A673 (cell line): ENCODE measurements around the gene ZNF594. TPM values are rescaled to one million over a fixed set of nuclear protein-coding genes. Genes with fewer than 3 reads are reported as not detected.
"Not testable (repeated sequence)": the region's sequence is repeated elsewhere in the genome, so short reads cannot be mapped to it uniquely, and the experiment has no call there.

Source experiments
- BruUV-seq: library from RNA; stranded (reverse); fragments of 400-500 nt; replicated peaks from 2 replicates; lab custom pipeline; 2021; lab: Mats Ljungman, UMichigan
- CTCF ChIA-PET: fragments of 300-600 bp; sonication (Branson Sonifier 250); formaldehyde crosslinking; loops from one replicate; lab custom pipeline; 2022; ENCODE audit warnings: antibody characterized with exemption; lab: Charles Lee
- POLR2A ChIA-PET: fragments of 300-600 bp; sonication (Branson Sonifier 250); formaldehyde crosslinking; loops from one replicate; lab custom pipeline; 2022; ENCODE audit warnings: antibody characterized with exemption; ENCODE audit not compliant: low non-redundant PET; lab: Charles Lee
- DNase-seq: peaks from one replicate; pipeline ENCODE4 v3.0.0-alpha.2; 2015; ENCODE audit warnings: low spot score
- H3K27ac ChIP-seq: fragments of 200-600 bp; sonication (generic); 2 replicates; pipeline ENCODE4 v1.5.1; 2016; ENCODE audit warnings: mixed run types, low read depth, mild to moderate bottlenecking, mixed read lengths, antibody characterized with exemption, low read length; ENCODE audit not compliant: poor library complexity, severe bottlenecking
- H3K27me3 ChIP-seq: fragments of 200-600 bp; sonication (generic); replicated peaks from 2 replicates; pipeline ENCODE4 v1.6.1; 2017; ENCODE audit warnings: mixed run types, low read depth, mild to moderate bottlenecking, mixed read lengths, antibody characterized with exemption, low read length; ENCODE audit not compliant: insufficient read depth, poor library complexity
- H3K36me3 ChIP-seq: fragments of 200-600 bp; sonication (generic); 2 replicates; pipeline ENCODE4 v1.6.1; 2016; ENCODE audit warnings: mixed run types, mild to moderate bottlenecking, mixed read lengths, antibody characterized with exemption, low read length; ENCODE audit not compliant: insufficient read depth, poor library complexity, severe bottlenecking
- H3K4me1 ChIP-seq: fragments of 200-600 bp; sonication (generic); 2 replicates; pipeline ENCODE4 v1.6.1; 2017; ENCODE audit warnings: mixed run types, mild to moderate bottlenecking, mixed read lengths, antibody characterized with exemption, low read length; ENCODE audit not compliant: insufficient read depth, poor library complexity, severe bottlenecking
- H3K4me3 ChIP-seq: fragments of 200-600 bp; sonication (generic); 2 replicates; pipeline ENCODE4 v1.5.1; 2016; ENCODE audit warnings: low read depth, mixed run types, mild to moderate bottlenecking, mixed read lengths, low read length; ENCODE audit not compliant: poor library complexity, severe bottlenecking
- H3K9me3 ChIP-seq: fragments of 200-600 bp; sonication (generic); 2 replicates; pipeline ENCODE4 v1.6.1; 2016; ENCODE audit warnings: mixed run types, low read depth, mild to moderate bottlenecking, mixed read lengths, antibody characterized with exemption, low read length; ENCODE audit not compliant: poor library complexity, severe bottlenecking
- CTCF ChIP-seq: fragments of 300-800, 200-600 bp; sonication (generic); conservative IDR thresholded peaks from 2 replicates; pipeline ENCODE4 v1.5.1; 2017; ENCODE audit warnings: low read depth, mild to moderate bottlenecking, antibody characterized with exemption, low read length, moderate library complexity, mixed read lengths
- EZH2 ChIP-seq: fragments of 200-600 bp; sonication (generic); IDR thresholded peaks from 2 replicates; pipeline ENCODE4 v1.6.1; 2017; ENCODE audit warnings: borderline replicate concordance, low read depth, mild to moderate bottlenecking, mixed read lengths, antibody characterized with exemption, low read length; ENCODE audit not compliant: poor library complexity, severe bottlenecking
- intact Hi-C: fragments of 100-400 bp; cut with micrococcal nuclease; formaldehyde crosslinking; loops from one replicate; pipeline ENCODE4 v1.10.0; 2022; ENCODE audit not compliant: unreplicated experiment
- total RNA-seq: library from RNA; stranded (reverse); gene quantifications from 2 replicates; pipeline ENCODE4 v1.2.3, GENCODE V29; 2021

The ZNF594 gene
- total RNA-seq, 1 experiment from 2014 or later: 20.7 TPM

DNA sequence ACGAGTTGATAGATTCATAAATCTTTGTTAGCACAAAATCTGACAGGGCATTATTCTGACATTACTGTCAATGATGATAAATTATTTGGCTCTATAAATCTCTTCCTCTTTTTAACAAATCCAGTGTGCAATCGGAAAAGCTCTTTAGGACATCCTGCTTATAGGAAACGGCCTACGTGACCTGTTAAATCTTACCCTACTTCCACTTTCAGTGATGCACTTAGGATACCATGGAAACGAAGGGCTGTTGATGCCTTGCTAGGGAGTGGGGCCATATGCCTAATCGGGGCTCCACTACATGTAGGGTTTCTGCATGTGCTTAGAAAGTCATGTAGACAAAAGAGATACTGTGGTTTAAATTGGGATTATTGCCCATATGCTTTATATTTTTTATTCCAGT is 27.2 kb downstream of the ZNF594 start:
- ChIA-PET CTCF (no interaction called here), POLR2A (no interaction called here)
- no peaks in the 10 kb centered on the region for H3K36me3 ChIP-seq
- peak; percentile 43 for DNase-seq
- no TSS peak for BruUV-seq
- H3K4me3 ChIP-seq: no peak overlapping the region
- H3K4me1 ChIP-seq: no peaks in the 10 kb centered on the region
- intact Hi-C loops: no loop called here
- TF ChIP-seq CTCF: no peak
- no peak for TF ChIP-seq EZH2
- H3K27me3 ChIP-seq: no peaks in the 10 kb centered on the region
- H3K27ac ChIP-seq: no peak overlapping the region
- H3K9me3 ChIP-seq: no peaks in the 10 kb centered on the region

GRCh38 chr17:5161793-5162192 is 29.9 kb downstream of the ZNF594 start:
- H3K36me3 ChIP-seq, CTCF ChIA-PET, POLR2A ChIA-PET, H3K9me3 ChIP-seq, H3K4me3 ChIP-seq, H3K27me3 ChIP-seq, H3K27ac ChIP-seq, intact Hi-C loops, BruUV-seq, DNase-seq, H3K4me1 ChIP-seq: not testable (repeated sequence)

GRCh38 chr17:5160702-5161101 is 31.0 kb downstream of the ZNF594 start:
- H3K4me1 ChIP-seq, H3K36me3 ChIP-seq, H3K27ac ChIP-seq, H3K9me3 ChIP-seq, BruUV-seq, POLR2A ChIA-PET, H3K27me3 ChIP-seq, H3K4me3 ChIP-seq, intact Hi-C loops, CTCF ChIA-PET, DNase-seq: not testable (repeated sequence)

- BruUV-seq, POLR2A ChIA-PET, H3K27ac ChIP-seq, H3K4me1 ChIP-seq, H3K36me3 ChIP-seq, CTCF ChIA-PET, H3K4me3 ChIP-seq, intact Hi-C loops, DNase-seq, H3K9me3 ChIP-seq: not testable (repeated sequence)
- peaks cover 22% of the 10 kb centered on the region for H3K27me3 ChIP-seq
These were observed 45.5 kb downstream of the ZNF594 start for GRCh38 chr17:5146122-5146521.

DNA sequence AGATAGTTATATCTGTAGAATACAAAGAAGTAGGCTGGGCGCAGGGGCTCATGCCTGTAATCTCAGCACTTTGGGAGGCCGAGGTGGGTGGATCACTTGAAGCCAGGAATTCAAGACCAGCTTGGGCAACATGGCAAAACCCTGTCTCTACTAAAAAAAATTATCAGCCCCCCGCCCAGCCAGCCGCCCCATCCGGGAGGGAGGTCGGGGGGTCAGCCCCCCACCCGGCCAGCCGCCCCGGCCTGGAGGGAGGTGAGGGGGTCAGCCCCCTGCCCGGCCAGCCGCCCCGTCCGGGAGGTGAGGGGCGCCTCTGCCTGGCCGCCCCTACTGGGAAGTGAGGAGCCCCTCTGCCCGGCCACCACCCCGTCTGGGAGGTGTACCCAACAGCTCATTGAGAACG is 48.8 kb downstream of the ZNF594 start:
- H3K4me3 ChIP-seq, CTCF ChIA-PET, BruUV-seq, POLR2A ChIA-PET, H3K36me3 ChIP-seq, H3K27ac ChIP-seq, intact Hi-C loops, DNase-seq, H3K4me1 ChIP-seq, H3K9me3 ChIP-seq: not testable (repeated sequence)
- H3K27me3 ChIP-seq: peaks cover 22% of the 10 kb centered on the region
